Activated naive CD4-positive, alpha-beta T cell treated with anti-CD3 and anti-CD28 coated beads, Interleukin-2, amount 50 U/mL, for 16 hours (primary cell): ENCODE results near the gene SLC13A2.
A peak's percentile ranks its signal among the peaks of the same experiment; 100 is the strongest.

Experiments used
- DNase-seq: peaks from one replicate; pipeline ENCODE4 v3.0.0-alpha.2; 2020

Gene SLC13A2

DNA sequence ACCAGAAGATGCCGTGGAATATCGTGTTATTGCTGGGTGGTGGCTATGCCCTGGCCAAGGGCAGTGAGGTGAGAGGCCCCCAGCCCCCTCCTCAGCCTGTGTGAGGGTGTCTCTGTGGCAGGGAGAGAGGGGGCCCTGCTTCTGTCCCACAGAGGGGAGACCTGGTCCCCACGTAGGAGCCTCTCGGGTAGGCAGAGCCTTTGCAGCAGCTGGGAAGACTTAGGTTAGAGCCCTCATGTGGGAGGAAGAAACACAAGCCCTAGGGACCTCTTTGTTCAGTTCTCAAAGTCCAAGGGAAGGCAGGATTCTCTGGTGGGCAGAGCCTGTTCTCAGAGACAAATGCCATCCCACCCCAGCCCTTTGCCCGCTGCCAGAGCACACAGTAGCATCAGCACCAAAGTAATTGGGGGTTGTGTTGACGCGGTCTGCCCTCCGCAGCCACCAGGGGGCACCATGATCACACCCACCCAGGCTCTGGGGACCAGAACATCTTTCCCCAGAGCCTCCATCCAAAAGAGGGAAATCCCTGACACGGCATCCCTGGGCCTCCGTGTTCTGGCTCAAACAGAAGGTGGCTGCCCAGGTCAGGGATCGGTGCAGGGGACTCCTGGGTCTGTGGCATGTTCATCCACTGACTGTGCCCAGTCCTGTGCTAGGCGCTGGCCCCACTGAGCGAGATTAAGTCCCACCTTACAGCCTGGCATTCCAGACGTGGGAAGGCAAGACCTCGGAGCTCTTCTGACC is 21.2 kb downstream of the SLC13A2 start:
- peak; percentile 79 for DNase-seq

DNA sequence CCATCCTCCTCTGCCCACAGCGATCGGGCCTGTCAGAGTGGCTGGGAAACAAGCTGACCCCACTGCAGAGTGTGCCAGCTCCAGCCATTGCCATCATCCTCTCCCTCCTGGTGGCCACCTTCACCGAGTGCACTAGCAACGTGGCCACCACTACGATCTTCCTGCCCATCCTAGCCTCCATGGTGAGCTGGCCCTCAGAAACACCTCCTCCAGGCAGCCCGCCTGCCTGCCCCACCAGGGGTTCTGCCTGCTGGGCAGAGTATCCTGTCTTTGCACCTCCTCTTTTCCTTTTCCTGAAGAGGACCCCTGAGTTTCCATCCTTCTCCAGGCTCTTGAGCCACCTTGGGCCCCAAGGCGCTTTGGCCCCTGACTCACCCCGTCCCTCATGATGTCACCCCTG is 22.2 kb downstream of the SLC13A2 start:
- DNase-seq, result no peak

DNA sequence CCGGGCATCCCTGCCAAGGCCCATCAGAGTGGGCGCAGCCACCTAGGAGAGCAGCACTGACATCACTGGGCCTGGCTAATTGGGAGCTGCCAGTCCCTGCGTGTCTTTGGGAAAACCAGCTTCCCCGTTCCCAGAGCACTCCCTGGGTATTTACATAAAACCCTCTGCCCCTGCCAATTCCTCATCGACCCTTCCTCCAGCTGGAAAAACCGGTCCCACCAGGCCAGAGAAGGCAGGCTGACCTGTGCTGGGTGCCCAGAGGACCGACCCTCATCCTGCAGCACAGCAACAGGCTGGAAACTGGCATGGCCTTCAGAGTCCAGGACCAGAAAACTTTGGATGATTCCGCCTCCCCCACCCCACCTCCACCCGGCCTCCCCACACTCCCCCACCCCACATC is 24.5 kb downstream of the SLC13A2 start:
- DNase-seq, result no peak

DNA sequence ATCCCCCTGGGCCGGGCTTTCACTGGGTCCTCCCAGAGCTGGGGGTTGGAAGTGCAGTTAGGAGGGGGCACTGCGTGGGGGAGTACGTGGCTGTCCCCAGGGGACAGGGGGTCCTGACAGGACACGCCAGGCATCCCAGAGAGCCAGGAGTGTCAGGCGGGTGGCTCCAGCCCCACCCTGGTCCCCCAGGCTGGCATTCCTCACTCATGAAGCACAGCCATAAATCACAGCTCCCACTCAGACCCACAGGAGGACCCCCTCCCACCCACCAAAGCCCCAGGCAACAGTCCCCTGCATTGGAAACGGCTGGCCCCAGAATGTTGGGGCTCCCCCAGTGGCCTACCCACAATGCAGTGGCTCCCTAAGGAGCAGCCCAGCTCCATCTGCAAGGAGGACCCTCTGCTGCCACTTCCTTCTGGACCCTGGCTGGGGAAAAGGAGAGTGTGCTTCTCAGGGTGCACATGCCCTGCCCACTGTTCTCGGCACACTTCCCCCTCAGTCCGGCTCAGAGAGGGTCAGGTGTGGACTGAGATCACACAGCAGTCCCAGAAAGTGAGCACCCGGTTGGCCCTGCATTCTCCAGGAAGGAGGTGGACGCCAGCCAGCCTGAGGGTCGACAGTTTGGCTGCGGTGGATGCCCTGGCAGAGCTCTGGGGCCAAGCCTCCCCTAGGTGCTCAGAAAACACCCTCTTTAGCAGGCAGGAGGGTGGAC is 25.4 kb downstream of the SLC13A2 start:
- no peak for DNase-seq

DNA sequence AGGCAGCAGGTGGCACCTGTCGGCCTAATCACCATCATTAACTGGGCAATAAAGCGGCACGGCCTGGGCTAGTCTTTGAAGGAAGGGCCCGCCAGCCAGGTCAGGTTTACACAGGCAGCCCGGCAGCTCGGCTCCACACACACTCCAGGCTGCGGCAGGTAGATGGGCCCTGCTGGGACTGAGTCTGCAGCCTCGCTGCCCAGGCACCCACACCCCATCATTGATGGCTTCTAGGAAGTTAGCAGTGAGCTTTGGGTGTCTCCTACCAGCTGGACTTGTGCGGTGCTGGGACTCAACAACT is 25.9 kb downstream of the SLC13A2 start:
- DNase-seq, result no peak

DNA sequence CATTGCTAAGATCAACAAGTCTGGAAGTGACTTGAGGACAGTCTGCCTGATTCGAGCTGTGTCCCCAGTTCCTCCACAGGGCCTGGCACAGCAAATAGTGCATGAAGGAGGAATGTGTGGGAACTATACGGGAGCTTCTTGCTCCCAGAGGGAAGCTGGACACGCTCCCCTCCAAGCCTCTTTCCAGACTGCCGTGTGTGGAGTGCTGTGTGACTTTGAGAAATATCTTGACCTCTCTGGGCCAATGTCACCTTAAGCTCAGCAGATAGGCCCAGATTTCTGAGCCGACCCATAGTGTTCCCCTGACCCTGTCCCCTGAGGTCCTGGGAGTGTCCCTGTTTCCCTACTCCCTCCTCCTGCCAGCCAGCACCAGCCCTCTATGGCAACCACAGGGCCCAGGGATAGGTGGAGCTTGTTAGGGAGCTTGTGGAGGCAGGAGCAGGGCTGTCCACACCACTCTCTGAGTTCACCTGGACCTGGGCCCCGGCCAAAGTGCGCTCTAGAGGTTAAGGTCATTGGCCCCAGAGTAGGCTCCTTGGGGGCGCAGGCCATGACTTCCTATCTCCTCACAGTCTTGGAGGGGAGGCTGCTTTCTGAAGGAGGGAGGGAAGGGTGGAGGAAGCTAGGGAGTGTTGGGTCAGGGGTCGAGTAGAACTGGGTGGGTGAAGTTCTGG is 26.4 kb downstream of the SLC13A2 start:
- no peak for DNase-seq

DNA sequence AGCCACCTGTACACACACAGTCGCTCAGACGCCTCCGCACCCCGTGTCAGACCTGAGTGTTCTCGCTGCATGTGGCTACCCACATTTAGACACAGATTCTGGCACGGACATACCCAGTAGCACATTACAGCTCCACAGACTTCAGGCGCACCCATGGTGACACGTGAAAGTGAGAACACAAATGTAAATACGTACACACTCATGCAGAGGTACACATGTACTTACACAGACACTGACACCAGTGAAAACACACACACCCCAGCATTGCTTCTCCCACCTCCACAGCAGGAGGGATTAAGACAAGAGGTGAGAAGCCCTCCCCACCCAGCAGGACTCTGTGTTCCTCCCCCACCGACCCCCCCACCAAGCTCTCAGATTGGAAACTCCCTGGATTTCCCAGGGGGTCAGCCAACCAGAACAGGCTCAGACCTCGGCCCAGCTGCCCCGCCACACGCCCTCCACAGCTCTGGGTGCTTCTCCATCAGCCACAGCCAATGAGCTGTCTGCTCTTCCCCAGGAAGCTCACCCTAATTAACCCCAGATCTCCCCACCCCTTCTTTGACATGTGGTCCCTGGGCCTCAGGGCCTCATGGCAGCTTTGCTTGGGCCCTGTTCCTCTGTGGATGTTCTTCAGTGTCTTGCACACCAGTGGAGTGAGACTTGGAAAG is 27.4 kb downstream of the SLC13A2 start:
- no peak for DNase-seq

DNA sequence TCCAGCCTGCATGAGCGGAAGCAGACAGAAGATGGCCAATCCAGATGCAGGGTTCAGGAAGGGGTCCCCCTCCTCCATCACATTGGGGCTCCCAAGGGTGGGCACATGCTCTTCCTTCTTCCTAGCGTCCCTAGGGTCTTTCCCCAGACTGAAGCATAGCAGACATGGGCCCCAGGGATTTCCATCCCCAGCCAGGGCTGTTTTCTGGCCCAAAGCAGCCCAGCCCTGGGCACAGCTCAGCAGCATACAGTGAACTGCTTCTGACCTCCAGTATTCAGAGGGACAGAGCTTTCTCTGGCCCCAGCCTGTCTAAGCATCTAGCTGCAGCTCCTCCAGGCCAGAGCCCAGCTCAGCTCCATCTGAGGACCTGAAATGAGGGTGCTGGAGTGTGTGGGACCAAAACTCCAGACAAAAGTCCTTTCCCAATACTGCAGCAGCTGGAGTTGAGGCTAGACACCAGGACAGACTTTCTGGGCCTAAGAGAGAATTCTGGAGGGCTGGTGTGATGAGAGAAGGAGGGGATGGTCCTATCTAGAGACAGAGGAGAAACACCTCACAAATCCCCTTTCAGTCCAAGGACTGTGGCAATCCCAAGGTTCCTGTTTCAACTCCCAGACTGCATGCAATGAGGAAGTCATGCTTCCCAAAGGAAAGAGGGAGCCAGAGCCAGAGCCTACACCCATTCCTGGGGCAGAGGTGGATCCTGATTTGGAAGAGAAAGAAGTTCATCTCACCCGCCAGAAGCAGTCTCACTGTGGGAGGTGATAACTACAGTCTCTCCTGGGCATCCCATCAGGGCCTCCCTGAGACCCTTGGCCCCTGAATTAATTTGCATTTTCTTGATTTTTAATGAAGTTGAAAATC is 28.2 kb downstream of the SLC13A2 start:
- no peak for DNase-seq

DNA sequence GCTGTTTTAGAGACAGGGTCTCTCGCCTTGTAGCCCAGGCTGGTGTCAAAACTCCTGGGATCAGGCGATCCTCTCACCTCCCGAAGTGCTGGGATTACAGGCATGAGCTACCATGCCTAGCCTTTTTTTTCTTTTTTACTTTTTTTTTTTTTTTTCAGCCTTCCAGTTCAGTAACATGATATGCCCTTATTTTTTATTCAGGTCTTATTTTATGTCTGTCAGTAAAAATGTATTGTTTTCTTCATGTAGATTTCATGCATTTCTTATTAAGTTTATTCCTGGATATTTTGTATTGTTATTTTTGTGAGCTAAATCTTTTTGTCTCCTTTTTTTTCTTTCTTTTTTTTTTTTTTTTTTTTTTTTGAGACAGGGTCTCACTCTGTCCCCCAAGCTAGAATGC is 30.0 kb downstream of the SLC13A2 start:
- DNase-seq, result no peak

DNA sequence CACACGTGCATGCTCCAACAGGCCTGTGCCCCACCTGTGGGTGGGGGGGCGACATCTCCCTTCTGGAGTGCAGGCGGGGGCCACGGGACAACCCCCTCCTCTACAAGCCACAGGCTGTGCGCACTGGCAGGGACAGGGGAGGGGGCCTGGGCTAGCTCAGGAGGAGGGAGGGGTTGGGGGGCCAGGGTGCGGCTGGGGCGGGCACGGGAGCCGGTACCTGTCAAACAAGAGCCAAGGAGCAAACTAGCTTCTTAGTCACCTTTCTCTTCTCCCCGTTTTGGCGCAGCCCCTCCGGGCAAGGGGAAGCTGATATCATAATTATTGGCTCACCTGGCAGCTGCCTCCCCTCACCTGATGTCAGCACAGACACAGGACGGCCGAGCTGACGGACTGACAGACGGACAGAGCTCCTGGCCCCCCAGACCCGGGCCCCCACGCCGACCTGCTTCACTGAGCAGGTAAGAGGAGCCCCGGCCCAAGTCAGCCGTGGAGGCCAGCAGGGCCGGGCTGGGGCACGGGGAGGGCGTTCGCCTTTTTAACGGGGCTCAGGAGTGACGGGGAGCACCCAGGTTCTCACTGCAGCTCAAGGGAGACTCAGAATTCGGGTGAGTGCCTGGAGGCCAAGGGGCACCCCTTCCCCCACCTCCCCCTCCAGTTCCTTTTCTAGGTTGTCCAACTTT is 32.7 kb downstream of the SLC13A2 start, which contains the start of gene FOXN1:
TSS of gene FOXN1 (plus strand) at position 363 of the 680 bp plus-strand sequence. CDS start 17,622 bp downstream, outside the sequence.
- DNase-seq, result no peak

DNA sequence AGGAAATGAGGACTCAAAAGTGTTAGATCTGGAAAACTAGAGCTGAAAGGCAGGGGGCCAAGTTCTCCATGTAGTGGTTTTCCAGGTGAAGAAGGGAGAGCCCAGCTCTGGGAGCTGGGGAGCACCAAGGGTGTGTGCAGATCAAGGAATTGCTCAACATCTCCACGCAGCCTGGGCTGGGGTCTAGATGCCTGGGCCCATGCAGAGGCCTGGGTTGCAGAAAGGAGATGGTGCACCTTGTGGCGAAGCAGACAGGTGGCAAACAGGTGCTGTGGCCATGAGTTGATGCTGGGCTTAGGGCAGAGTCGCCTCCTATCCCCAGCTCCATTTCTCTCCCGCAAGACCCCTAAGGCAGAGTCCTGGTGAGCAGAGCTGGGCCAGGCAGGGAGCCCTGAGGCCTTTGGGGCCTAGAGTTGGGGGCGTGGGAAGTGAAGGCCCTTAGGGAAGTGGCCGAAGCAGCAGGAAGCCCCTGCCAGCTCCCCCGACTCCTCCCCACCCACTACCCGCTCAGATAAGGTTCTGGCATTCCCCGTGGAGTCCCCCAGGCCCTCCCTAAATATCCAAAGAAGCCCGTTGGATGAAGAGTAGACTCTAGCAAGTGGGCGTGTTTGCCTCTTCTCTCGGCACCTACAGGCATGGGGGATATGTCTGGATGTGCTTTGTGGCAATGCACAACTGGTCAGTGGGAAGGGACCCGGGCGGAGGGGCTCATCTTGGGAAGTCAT is 33.5 kb downstream of the SLC13A2 start:
- no peak for DNase-seq

DNA sequence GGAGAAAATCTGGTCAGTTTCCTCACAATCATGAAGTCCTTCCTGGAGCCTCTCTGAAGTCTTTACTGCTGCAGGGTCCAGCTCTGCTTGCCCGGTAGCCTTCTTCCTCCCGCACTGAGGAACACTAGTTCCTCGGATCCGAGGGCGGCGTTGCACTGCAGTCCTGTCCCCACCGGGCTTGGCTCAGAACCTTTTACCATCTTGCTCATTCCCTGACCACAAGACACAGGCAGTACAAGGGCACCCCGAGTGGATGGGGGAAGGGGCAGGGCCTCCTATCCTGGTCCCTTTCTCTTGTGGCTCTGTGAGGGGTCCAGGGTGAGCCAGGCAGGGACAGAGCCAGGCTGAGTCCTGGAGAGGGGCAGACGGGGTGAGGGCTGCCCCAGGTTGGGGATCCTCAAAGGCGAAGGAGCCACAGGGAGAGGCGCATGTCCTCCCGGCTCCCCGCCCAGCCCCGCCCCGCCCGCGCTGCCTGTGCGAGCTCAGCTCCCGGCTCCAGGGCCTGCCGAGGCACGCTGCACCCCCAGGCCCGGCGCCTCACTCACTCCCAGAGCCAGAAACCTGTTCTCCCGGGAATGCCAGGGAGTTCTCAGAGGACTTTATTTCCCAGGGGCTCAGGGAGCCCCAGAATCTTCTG is 34.2 kb downstream of the SLC13A2 start:
- DNase-seq, result no peak

DNA sequence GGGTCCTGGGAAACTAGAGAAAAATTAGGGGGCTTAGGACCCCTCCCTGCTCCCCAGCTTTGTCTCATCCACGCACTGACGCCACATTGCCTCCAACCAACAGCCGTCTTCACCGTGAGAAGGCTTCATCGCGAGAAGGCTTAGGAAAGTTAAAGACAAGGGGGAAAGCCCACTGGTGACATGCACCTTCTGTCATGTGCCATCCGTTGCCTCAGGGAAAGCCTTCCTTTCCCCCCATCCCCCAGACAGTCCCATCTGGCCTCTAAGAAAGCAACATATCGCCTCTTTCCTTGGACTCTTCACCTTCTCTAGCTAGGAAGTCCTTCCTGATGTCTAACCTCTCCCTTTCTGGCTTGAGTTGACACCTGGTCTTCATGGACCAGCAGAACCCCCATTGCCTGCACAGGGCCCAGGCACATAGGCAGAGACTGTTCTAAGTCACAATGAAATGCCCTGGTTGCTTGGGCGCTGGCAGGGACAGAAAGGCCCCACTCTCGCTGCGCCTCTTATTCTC is 34.8 kb downstream of the SLC13A2 start:
- DNase-seq, result no peak

DNA sequence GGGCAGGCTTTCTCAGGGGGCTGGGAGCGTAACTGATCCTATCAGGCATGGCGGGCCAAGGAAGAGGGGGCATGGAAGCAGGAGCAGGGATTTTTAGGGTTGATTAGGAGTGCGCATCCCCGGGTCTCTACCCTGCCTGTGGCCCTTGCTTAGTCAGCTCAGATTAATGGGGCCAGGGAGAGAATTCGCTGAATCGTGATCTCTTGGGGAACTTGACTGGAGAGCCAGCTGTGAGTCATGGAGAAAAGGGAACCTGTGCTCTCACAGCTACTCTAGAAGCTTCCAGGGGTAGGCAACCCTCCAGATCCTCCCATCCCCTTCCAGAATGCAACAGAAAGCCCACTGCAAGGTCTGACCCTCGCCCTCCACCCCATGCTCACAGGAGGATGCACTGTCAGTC is 36.3 kb downstream of the SLC13A2 start:
- DNase-seq, result no peak

DNA sequence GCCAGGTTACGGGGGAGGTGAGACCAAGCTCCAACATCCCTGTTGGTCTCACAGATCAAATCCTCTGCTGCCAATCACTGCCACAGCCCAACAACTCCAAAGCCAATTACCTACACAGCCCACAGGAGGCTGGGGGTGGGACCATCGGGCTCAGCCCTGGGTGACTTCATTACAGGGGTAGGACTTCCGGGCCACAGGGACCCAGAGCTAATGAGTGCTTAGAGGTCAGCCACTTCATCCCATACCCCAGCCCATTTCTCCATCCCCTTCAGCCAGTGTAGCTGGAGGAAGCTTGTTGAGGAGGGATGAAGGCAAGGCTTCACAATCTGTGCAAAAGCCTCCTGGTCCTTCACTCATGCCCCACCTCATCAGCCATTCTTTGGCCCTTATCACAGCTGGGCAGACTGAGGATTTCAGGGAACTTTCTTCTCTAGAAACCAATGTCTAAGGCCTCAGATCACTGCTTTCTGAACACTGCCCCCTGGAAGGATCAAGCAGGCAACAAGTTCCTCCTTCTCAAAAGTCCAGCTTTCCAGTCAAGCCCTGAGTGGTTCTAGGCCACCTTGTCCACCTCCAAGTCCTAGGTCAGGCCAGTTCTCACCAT is 38.5 kb downstream of the SLC13A2 start:
- no peak for DNase-seq

DNA sequence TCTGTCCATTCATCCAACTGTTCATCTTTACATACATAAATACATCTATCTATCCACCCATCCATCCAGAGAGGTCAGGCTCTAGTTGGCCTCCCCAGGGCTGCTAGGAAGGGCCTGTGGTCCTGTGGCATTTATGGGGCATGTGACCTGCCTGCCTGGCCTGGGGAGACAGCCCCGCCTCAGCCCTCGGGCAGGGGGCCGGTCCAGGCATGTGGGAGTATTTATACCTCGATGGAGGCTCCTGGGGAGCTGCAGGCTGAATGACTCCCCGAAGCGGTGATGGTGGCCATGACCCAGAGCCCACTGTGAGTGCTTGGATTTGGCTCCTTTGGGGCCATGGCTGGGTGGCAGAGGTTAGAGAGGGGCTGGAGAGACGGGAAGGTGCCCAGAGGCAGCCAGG is 40.0 kb downstream of the SLC13A2 start:
- DNase-seq, result no peak

DNA sequence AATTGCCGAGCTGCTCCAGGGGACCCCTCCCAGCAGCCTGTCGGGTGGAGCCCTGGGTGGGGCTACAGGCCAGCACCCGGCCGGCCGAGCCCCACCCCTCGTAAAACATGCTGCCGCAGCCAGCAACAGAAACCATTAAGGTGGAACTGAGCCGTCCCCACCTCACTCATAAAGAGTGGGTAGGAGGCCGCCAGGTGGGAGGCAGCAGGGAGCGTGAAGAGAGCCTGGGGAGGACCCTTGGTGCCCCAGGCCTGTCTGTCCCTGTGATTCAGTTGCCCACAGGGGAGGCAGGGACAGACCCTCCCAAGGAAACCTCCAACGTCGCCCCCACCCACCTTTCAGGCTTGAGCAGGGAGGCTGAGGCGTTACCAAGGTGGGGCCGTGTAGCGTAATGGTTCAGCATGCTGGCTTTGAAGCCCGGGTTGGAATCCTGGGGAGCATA is 41.1 kb downstream of the SLC13A2 start:
- no peak for DNase-seq

DNA sequence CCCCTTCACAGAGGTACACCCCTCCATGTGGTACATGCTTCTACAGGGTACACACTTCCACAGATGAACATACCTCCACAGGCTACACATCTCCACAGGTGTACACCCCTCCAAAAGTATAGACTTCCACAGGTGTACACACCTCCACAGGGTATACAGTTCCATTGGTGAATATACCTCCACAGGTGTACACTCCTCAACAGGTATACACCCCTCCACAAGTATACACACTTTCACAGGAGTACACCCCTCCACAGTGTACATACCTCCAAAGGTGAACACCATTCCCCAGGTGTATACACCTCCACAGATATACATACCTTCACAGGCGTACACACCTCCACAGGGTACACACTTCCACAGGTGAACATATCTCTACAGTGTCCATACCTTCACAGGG is 42.1 kb downstream of the SLC13A2 start:
- no peak for DNase-seq

DNA sequence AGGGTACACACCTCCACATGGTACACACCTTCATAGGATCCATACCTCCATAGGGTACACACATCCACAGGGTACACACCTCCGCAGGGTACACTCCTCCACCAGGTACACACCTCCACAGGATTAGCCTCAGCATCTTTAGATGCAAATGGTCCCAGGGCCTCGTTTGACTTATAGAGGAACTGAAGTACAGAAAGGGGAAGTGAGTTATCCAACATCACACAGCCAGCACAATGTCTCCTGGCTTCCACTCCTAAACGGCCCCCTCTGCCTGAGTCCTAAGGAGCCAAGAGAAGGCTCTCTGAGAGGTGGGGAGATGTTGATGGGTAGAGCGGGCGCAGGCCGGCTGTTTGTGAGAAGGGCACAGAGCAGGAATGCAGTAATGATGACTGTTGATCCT is 44.7 kb downstream of the SLC13A2 start:
- no peak for DNase-seq

DNA sequence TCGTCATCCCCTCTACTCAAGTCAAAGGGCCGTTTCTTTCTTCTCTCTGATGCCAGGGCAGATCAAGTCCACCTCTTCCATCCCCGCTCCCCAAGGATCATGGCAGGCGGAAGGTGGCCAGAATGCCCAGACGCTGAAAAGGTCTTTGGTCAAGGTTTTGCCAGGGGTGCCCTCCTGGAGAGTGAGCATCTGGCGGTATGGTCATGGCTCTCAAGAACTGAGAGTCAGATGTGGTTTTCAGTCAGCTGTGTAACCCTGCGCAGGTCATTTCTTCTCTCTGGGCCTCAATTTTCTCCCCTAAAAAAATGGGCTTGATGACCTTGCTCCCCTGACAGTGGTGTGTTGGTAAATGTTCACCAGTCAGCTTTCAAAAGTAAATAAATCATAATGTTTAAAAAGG is 45.1 kb downstream of the SLC13A2 start:
- no peak for DNase-seq
